T-helper 1 cell treated with Interleukin-12 subunit alpha and Interleukin-12 subunit beta and Interleukin-4 antibody, amounts not matched to agents 30 ng/mL and 1 ng/mL, for 36 hours (primary cell): ENCODE results near the gene OR2L5. TPM values are rescaled to one million over a fixed set of nuclear protein-coding genes. Genes with fewer than 3 reads are reported as not detected.

Experiments
- intact Hi-C: fragments of 100-400 bp; cut with micrococcal nuclease; formaldehyde crosslinking; loops from one replicate; pipeline ENCODE4 v1.15.1; 2024
- total RNA-seq: library from RNA; stranded (reverse); gene quantifications from 2 replicates; pipeline ENCODE4 v1.2.3, GENCODE V29; 2022

The OR2L5 gene
- not detected in 2 replicates for total RNA-seq

- intact Hi-C loops = no loop called here
Observed at GRCh38 chr1:248013229-248013710, at the start of gene OR2L5. Gene OR2L5, plus strand, starts transcription at chr1:248013660. Its CDS starts 8,288 bp downstream, at chr1:248021948.

- intact Hi-C loops = no loop called here
Observed at GRCh38 chr1:247964933-247965332, 48.5 kb upstream of the OR2L5 start, which contains the start of gene OR2AK2. Gene OR2AK2, plus strand, starts transcription at chr1:247965233. Its CDS starts 144 bp downstream, at chr1:247965377.

GRCh38 chr1:247966532-247967204 is 46.8 kb upstream of the OR2L5 start:
- intact Hi-C loops = no loop called here

- intact Hi-C loops = no loop called here
Observed at GRCh38 chr1:247992986-247993385, 20.5 kb upstream of the OR2L5 start.

- intact Hi-C loops = no loop called here
Observed at GRCh38 chr1:247998811-247999210, 14.6 kb upstream of the OR2L5 start.

- intact Hi-C loops = no loop called here
Observed at GRCh38 chr1:248000169-248000568, 13.3 kb upstream of the OR2L5 start.

GRCh38 chr1:248007778-248008177 is 5.7 kb upstream of the OR2L5 start:
- intact Hi-C loops = no loop called here

GRCh38 chr1:248009681-248010080 is 3.8 kb upstream of the OR2L5 start:
- intact Hi-C loops = no loop called here

- intact Hi-C loops = no loop called here
Observed at GRCh38 chr1:248015803-248016202, 2.3 kb downstream of the OR2L5 start.

- intact Hi-C loops = no loop called here
Observed at GRCh38 chr1:248029770-248030169, 16.3 kb downstream of the OR2L5 start, which contains the start of gene OR2L2. Gene OR2L2, plus strand, starts transcription at chr1:248030070. Its CDS starts 8,198 bp downstream, at chr1:248038268.

- intact Hi-C loops = no loop called here
Observed at GRCh38 chr1:248045209-248045608, 31.7 kb downstream of the OR2L5 start.

- intact Hi-C loops = no loop called here
Observed at GRCh38 chr1:248046536-248046935, 33.1 kb downstream of the OR2L5 start, which contains the start of gene OR2L3. Gene OR2L3, plus strand, starts transcription at chr1:248046836. Its CDS starts 13,846 bp downstream, at chr1:248060682.

- intact Hi-C loops = no loop called here
Observed at GRCh38 chr1:248047008-248047407, 33.5 kb downstream of the OR2L5 start.

- intact Hi-C loops = no loop called here
Observed at GRCh38 chr1:248054671-248055070, 41.2 kb downstream of the OR2L5 start.

GRCh38 chr1:248055261-248055660 is 41.8 kb downstream of the OR2L5 start:
- intact Hi-C loops = no loop called here

- intact Hi-C loops = no loop called here
Observed at GRCh38 chr1:248065071-248065470, 51.6 kb downstream of the OR2L5 start.

GRCh38 chr1:248065604-248066003 is 52.1 kb downstream of the OR2L5 start:
- intact Hi-C loops = no loop called here

Other genes with a start within 250 kb of the OR2L5 start
- gene OR14A16, start 189.5 kb upstream of the OR2L5 start, total RNA-seq = not detected in 2 replicates
- gene OR11L1, start 171.8 kb upstream of the OR2L5 start, total RNA-seq = not detected in 2 replicates
- 0.61 TPM in 2 replicates for gene TRIM58, start 156.5 kb upstream of the OR2L5 start, total RNA-seq
- gene OR2W3, start 118.1 kb upstream of the OR2L5 start, total RNA-seq = not detected in 2 replicates
- gene OR2T8, start 93.4 kb upstream of the OR2L5 start, total RNA-seq = not detected in 2 replicates
- not detected in 2 replicates for gene OR2AJ1, start 88.8 kb upstream of the OR2L5 start, total RNA-seq
- gene OR2L8, start 64.8 kb upstream of the OR2L5 start, total RNA-seq = 0.34 TPM in 1 of 2 replicates, not detected in the other
- 0.20 TPM in 1 of 2 replicates, not detected in the other for gene OR2AK2, start 48.4 kb upstream of the OR2L5 start, total RNA-seq
- gene OR2L2, start 16.4 kb downstream of the OR2L5 start, total RNA-seq = 0.07 and 0.10 TPM in 2 replicates
- gene OR2L3, start 33.2 kb downstream of the OR2L5 start, total RNA-seq = not detected in 2 replicates
- gene OR2L13, start 81.5 kb downstream of the OR2L5 start, total RNA-seq = not detected in 2 replicates
- gene OR2M5, start 131.5 kb downstream of the OR2L5 start, total RNA-seq = not detected in 2 replicates
- not detected in 2 replicates for gene OR2M2, start 161.2 kb downstream of the OR2L5 start, total RNA-seq
- not detected in 2 replicates for gene OR2M3, start 183.6 kb downstream of the OR2L5 start, total RNA-seq
- gene OR2M4, start 217.8 kb downstream of the OR2L5 start, total RNA-seq = not detected in 2 replicates